Ramos (cell line): Measurements from ENCODE around the gene POGK.

Experiments
- in situ Hi-C: fragments of 300-500 bp; cut with MboI; formaldehyde crosslinking; loops from one replicate; pipeline ENCODE4 v1.14.3; 2022; ENCODE audit warnings: low sequenced_read_pairs; ENCODE audit not compliant: unreplicated experiment

The POGK gene

GRCh38 chr1:166895766-166896165 is 56.5 kb downstream of the POGK start:
- in situ Hi-C loops, result no loop called here

GRCh38 chr1:166899769-166900168 is 60.5 kb downstream of the POGK start:
- in situ Hi-C loops, result loop anchor here (25.0 kb wide), 2 partner anchors 538 to 638 kb away; no protein-coding TSS in a partner anchor

GRCh38 chr1:166900987-166901386 is 61.7 kb downstream of the POGK start:
- in situ Hi-C loops, result loop anchor here (25.0 kb wide), 2 partner anchors 536 to 636 kb away; no protein-coding TSS in a partner anchor

- in situ Hi-C loops, result loop anchor here (25.0 kb wide), 2 partner anchors 535 to 635 kb away; no protein-coding TSS in a partner anchor
Measured at GRCh38 chr1:166902279-166902678, 63.0 kb downstream of the POGK start.

- in situ Hi-C loops, result loop anchor here (25.0 kb wide), 2 partner anchors 534 to 634 kb away; no protein-coding TSS in a partner anchor
Measured at GRCh38 chr1:166903232-166903631, 64.0 kb downstream of the POGK start.

- in situ Hi-C loops, result loop anchor here (5.0 to 25.0 kb wide), 3 partner anchors 152 to 632 kb away; no protein-coding TSS in a partner anchor
Measured at GRCh38 chr1:166905136-166905535, 65.9 kb downstream of the POGK start.

GRCh38 chr1:166905900-166906299 is 66.6 kb downstream of the POGK start:
- in situ Hi-C loops, result loop anchor here (5.0 to 25.0 kb wide), 3 partner anchors 151 to 631 kb away; no protein-coding TSS in a partner anchor
